HepG2 (cell line): Measurements from ENCODE around the gene KCNJ14. TPM values are rescaled to one million over a fixed set of nuclear protein-coding genes. Genes with fewer than 3 reads are reported as not detected.

Source experiments
- AGO2 ChIP-seq: fragments of 200-400 bp; formaldehyde crosslinking; optimal IDR thresholded peaks from 2 replicates; pipeline ENCODE3; 2017; ENCODE audit warnings: mild to moderate bottlenecking, low read depth, low read length, moderate library complexity
- EHMT2 ChIP-seq: fragments of 200-600 bp; sonication (generic); IDR thresholded peaks from 2 replicates; pipeline ENCODE4 v1.7.0; 2017; ENCODE audit warnings: antibody characterized with exemption, low read depth, low read length, borderline replicate concordance
- NKX3-1 ChIP-seq: sonication (generic); formaldehyde crosslinking; IDR thresholded peaks from 2 replicates; pipeline ENCODE4 v1.5.0; 2020; ENCODE audit warnings: missing genetic modification reagents
- RELA ChIP-seq: sonication (generic); formaldehyde crosslinking; IDR thresholded peaks from 2 replicates; pipeline ENCODE4 v1.4.0; 2020; ENCODE audit warnings: missing genetic modification reagents
- REPIN1 ChIP-seq: sonication (generic); formaldehyde crosslinking; IDR thresholded peaks from 2 replicates; pipeline ENCODE4 v1.8.0; 2022; ENCODE audit warnings: missing genetic modification reagents, low read depth, mild to moderate bottlenecking, borderline replicate concordance
- TBX2 ChIP-seq: sonication (generic); formaldehyde crosslinking; IDR thresholded peaks from 2 replicates; pipeline ENCODE4 v1.5.0; 2020; ENCODE audit warnings: missing genetic modification reagents, mild to moderate bottlenecking, borderline replicate concordance
- TGIF2 ChIP-seq: IDR thresholded peaks from 2 replicates; pipeline ENCODE4 v1.6.1; 2016; ENCODE audit warnings: control low read depth, missing compliant biosample characterization
- XRCC5 ChIP-seq: fragments of 200-400 bp; formaldehyde crosslinking; optimal IDR thresholded peaks from 2 replicates; pipeline ENCODE3; 2017; ENCODE audit warnings: mild to moderate bottlenecking, low read length
- ZMYM2 ChIP-seq: sonication (generic); formaldehyde crosslinking; IDR thresholded peaks from 2 replicates; pipeline ENCODE4 v1.8.0; 2022; ENCODE audit warnings: mild to moderate bottlenecking, missing genetic modification reagents
- ZNF10 ChIP-seq: sonication (generic); formaldehyde crosslinking; IDR thresholded peaks from 2 replicates; pipeline ENCODE4 v1.4.0; 2020; ENCODE audit warnings: mild to moderate bottlenecking, low read depth, missing genetic modification reagents, borderline replicate concordance
- ZNF460 ChIP-seq: sonication (generic); formaldehyde crosslinking; IDR thresholded peaks from 2 replicates; pipeline ENCODE4 v1.5.1; 2020; ENCODE audit warnings: missing genetic modification reagents, mild to moderate bottlenecking, borderline replicate concordance
- ZNF567 ChIP-seq: sonication (generic); formaldehyde crosslinking; IDR thresholded peaks from 2 replicates; pipeline ENCODE4 v1.8.1; 2023; ENCODE audit warnings: mild to moderate bottlenecking, missing genetic modification reagents, borderline replicate concordance
- ZNF878 ChIP-seq: sonication (generic); formaldehyde crosslinking; IDR thresholded peaks from 2 replicates; pipeline ENCODE4 v1.8.1; 2023; ENCODE audit warnings: mild to moderate bottlenecking, missing genetic modification reagents, moderate library complexity
- polyA plus RNA-seq, 8 experiments: library from polyadenylated mRNA; depleted of rRNA in 3 of 8; stranded (reverse) in 7 of 8; unstranded in 1 of 8; fragments of >200 nt; fragmentation: Illumina TruSeq in 4 of 8; extraction: Trizol in 4 of 8; gene quantifications; 2 replicates each; pipeline versions ENCODE4 v1.2.1 to v1.2.3, GENCODE V29; 2011 to 2016; ENCODE audit warnings: low read depth in 4 of 8, missing spikeins in 1 of 8, mixed read lengths in 1 of 8; ENCODE audit not compliant: insufficient read depth in 1 of 8
- total RNA-seq, 5 experiments: library from RNA; depleted of rRNA; stranded (reverse); fragments of >200 nt; fragmentation: Illumina TruSeq; extraction: Trizol; gene quantifications; 2 replicates each; pipeline ENCODE4 v1.2.3, GENCODE V29; 2016; ENCODE audit warnings: low read depth in 1 of 5
- TF ChIP-seq, protein P1 (sequence below): IDR thresholded peaks from 2 replicates; pipeline ENCODE4 v1.6.1; 2012; ENCODE audit warnings: low read length, improper control_type of control experiment
- TF ChIP-seq, protein P2 (sequence below): sonication (generic); formaldehyde crosslinking; IDR thresholded peaks from 2 replicates; pipeline ENCODE4 v1.4.0; 2020; ENCODE audit warnings: mild to moderate bottlenecking, missing genetic modification reagents
- TF ChIP-seq, protein P3 (sequence below): sonication (generic); formaldehyde crosslinking; IDR thresholded peaks from 2 replicates; pipeline ENCODE4 v1.8.0; 2022; ENCODE audit warnings: missing genetic modification reagents, mild to moderate bottlenecking, borderline replicate concordance
- TF ChIP-seq, protein P4 (sequence below): sonication (generic); formaldehyde crosslinking; IDR thresholded peaks from 2 replicates; pipeline ENCODE4 v1.4.0; 2020; ENCODE audit warnings: missing genetic modification reagents
- TF ChIP-seq, protein P5 (sequence below): sonication (generic); formaldehyde crosslinking; IDR thresholded peaks from 2 replicates; pipeline ENCODE4 v1.5.0; 2020; ENCODE audit warnings: missing genetic modification reagents, mild to moderate bottlenecking, borderline replicate concordance
- TF ChIP-seq, protein P6 (sequence below): sonication (generic); formaldehyde crosslinking; IDR thresholded peaks from 2 replicates; pipeline ENCODE4 v1.4.0; 2020; ENCODE audit warnings: mild to moderate bottlenecking, missing genetic modification reagents

KCNJ14 gene
- total and polyA plus RNA-seq, 2 of the 13 experiments (the other 11 are each of a cell fraction or from before 2014, with no cell fraction given) = 0.20 to 0.51 TPM

DNA sequence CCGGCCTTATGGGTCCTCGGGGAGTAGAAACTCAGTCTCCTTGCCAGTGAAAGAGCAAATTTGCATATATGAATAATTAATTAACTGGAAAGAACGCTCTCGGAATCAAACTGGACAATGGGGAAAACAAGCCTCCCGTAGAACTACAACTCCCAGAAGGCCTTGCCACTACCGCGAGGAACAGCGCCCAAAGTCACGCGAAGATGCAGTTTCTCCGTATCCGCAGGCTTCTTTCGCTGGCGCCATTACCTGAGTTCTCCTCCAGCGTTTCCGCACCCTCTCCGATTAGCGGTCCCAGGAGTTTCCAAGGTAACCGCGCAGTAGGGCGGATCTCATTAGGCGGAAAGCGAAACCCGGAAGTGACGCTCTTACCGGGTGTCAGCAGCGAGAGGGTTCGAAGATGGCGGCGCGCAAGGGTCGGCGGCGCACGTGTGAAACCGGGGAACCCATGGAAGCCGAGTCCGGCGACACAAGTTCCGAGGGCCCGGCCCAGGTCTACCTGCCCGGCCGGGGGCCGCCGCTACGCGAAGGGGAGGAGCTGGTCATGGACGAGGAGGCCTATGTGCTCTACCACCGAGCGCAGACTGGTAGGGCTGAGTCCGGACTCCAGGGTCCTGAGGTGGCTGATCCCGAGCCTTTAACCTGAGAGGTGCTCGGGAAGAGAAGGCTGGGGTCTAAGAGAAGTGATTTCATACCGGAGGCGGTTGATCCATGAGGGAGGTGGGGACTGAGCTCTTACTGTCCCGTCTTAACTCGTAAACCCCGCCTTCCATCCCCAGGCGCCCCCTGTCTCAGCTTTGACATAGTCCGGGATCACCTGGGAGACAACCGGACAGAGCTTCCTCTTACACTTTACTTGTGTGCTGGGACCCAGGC lies 9.5 kb upstream of the KCNJ14 start, which contains the start of gene GRWD1 (continued):
- TF ChIP-seq, protein P1, sequence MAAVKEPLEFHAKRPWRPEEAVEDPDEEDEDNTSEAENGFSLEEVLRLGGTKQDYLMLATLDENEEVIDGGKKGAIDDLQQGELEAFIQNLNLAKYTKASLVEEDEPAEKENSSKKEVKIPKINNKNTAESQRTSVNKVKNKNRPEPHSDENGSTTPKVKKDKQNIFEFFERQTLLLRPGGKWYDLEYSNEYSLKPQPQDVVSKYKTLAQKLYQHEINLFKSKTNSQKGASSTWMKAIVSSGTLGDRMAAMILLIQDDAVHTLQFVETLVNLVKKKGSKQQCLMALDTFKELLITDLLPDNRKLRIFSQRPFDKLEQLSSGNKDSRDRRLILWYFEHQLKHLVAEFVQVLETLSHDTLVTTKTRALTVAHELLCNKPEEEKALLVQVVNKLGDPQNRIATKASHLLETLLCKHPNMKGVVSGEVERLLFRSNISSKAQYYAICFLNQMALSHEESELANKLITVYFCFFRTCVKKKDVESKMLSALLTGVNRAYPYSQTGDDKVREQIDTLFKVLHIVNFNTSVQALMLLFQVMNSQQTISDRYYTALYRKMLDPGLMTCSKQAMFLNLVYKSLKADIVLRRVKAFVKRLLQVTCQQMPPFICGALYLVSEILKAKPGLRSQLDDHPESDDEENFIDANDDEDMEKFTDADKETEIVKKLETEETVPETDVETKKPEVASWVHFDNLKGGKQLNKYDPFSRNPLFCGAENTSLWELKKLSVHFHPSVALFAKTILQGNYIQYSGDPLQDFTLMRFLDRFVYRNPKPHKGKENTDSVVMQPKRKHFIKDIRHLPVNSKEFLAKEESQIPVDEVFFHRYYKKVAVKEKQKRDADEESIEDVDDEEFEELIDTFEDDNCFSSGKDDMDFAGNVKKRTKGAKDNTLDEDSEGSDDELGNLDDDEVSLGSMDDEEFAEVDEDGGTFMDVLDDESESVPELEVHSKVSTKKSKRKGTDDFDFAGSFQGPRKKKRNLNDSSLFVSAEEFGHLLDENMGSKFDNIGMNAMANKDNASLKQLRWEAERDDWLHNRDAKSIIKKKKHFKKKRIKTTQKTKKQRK = no peak
- TF ChIP-seq ZNF10 (CRISPR knock-in tag) (no peak), RELA (0 out of 2 replicates have a peak, but pooled peaks have one; percentile 40), AGO2 (peak; percentile 79), TBX2 (peak; percentile 85), ZNF567 (CRISPR knock-in tag) (peak; percentile 91; the same call in 1 of the 2 replicates), XRCC5 (no peak), ZNF460 (CRISPR knock-in tag) (no peak), TGIF2 (CRISPR knock-in tag) (peak; percentile 72; the same call in 1 of the 2 replicates), REPIN1 (CRISPR knock-in tag) (0 out of 2 replicates have a peak, but pooled peaks have one; percentile 47), EHMT2 (no peak), ZNF878 (CRISPR knock-in tag) (no peak), ZMYM2 (CRISPR knock-in tag) (no peak), NKX3-1 (CRISPR knock-in tag) (no peak)
- TF ChIP-seq, protein P2, sequence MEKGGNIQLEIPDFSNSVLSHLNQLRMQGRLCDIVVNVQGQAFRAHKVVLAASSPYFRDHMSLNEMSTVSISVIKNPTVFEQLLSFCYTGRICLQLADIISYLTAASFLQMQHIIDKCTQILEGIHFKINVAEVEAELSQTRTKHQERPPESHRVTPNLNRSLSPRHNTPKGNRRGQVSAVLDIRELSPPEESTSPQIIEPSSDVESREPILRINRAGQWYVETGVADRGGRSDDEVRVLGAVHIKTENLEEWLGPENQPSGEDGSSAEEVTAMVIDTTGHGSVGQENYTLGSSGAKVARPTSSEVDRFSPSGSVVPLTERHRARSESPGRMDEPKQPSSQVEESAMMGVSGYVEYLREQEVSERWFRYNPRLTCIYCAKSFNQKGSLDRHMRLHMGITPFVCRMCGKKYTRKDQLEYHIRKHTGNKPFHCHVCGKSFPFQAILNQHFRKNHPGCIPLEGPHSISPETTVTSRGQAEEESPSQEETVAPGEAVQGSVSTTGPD (CRISPR knock-in tag) = no peak
- TF ChIP-seq, protein P3, sequence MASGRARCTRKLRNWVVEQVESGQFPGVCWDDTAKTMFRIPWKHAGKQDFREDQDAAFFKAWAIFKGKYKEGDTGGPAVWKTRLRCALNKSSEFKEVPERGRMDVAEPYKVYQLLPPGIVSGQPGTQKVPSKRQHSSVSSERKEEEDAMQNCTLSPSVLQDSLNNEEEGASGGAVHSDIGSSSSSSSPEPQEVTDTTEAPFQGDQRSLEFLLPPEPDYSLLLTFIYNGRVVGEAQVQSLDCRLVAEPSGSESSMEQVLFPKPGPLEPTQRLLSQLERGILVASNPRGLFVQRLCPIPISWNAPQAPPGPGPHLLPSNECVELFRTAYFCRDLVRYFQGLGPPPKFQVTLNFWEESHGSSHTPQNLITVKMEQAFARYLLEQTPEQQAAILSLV = peak; percentile 73; the same call in 1 of the 2 replicates
- TF ChIP-seq, protein P4, sequence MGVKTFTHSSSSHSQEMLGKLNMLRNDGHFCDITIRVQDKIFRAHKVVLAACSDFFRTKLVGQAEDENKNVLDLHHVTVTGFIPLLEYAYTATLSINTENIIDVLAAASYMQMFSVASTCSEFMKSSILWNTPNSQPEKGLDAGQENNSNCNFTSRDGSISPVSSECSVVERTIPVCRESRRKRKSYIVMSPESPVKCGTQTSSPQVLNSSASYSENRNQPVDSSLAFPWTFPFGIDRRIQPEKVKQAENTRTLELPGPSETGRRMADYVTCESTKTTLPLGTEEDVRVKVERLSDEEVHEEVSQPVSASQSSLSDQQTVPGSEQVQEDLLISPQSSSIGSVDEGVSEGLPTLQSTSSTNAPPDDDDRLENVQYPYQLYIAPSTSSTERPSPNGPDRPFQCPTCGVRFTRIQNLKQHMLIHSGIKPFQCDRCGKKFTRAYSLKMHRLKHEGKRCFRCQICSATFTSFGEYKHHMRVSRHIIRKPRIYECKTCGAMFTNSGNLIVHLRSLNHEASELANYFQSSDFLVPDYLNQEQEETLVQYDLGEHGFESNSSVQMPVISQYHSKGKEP = no peak
- TF ChIP-seq, protein P5, sequence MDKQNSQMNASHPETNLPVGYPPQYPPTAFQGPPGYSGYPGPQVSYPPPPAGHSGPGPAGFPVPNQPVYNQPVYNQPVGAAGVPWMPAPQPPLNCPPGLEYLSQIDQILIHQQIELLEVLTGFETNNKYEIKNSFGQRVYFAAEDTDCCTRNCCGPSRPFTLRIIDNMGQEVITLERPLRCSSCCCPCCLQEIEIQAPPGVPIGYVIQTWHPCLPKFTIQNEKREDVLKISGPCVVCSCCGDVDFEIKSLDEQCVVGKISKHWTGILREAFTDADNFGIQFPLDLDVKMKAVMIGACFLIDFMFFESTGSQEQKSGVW = no peak
- TF ChIP-seq, protein P6, sequence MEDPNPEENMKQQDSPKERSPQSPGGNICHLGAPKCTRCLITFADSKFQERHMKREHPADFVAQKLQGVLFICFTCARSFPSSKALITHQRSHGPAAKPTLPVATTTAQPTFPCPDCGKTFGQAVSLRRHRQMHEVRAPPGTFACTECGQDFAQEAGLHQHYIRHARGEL (CRISPR knock-in tag) = no peak
